NCI-H1436 (cell line): ENCODE results near the gene APMAP.
"Not testable (repeated sequence)": the region's sequence is repeated elsewhere in the genome, so short reads cannot be mapped to it uniquely, and the experiment has no call there.

Experiments
- DNase-seq: peaks from one replicate; lab custom pipeline; 2025; lab: John Stamatoyannopoulos, UW

Gene APMAP

DNA sequence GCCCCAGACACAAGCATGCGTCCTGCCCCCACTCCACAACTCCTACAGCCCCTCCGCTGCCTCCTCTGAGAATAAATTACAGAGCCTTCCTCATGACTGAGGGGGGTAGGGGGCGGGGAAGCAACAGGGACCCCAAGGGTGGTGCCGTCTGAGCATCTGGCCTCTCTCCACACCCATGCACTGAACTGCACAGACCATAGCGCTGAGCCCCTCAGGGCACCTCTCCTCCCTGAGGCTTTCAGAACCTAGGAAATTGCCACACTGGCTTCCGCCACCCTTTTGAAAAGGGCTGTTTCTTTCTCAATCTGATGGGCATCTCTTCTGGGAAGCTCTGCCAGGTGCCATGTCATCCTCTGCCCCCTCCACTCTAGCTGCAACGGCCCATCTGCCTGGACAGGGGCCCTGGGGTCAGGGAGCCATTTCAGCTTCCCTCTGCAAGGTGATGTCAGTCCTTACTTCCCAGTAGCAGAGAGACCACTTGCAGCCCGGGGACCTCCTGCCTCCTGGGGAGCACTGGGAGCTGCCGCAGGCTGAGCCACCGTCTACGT, 40.9 kb downstream of the APMAP start:
- no peak for DNase-seq

DNA sequence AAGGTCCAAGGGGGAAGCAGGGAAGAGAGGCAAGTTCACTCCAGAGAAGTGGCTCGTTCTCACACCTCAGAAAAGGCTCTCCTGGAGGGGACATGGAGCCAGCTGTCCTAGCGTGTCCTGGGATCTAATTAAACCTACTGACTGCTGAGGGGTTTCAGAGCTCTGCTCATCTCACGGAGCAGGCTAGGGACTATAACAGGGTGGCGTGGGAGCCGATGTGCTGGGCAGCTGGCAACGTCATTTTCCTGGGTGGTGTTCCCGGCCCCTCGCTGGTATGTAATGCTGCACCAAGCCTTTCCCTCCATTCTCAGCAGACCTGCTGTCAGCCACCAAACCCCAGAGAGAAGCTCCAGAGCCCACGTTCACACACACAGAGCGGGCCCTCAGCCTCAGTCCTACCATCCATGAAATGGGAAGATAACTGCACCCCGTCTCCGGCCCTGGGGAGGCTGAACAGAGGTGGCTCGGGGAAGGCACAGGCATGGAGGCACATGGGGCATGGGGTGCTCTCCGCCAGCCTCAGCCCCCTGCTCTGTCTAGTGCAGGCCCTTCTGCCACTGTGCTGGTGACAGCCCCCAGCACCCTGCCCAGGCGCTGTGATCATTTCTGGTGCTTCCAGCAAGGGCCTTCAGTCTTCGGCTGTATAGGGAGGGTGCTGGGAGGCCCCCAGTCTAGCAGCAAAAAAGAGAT, 41.6 kb downstream of the APMAP start:
- DNase-seq, result no peak

DNA sequence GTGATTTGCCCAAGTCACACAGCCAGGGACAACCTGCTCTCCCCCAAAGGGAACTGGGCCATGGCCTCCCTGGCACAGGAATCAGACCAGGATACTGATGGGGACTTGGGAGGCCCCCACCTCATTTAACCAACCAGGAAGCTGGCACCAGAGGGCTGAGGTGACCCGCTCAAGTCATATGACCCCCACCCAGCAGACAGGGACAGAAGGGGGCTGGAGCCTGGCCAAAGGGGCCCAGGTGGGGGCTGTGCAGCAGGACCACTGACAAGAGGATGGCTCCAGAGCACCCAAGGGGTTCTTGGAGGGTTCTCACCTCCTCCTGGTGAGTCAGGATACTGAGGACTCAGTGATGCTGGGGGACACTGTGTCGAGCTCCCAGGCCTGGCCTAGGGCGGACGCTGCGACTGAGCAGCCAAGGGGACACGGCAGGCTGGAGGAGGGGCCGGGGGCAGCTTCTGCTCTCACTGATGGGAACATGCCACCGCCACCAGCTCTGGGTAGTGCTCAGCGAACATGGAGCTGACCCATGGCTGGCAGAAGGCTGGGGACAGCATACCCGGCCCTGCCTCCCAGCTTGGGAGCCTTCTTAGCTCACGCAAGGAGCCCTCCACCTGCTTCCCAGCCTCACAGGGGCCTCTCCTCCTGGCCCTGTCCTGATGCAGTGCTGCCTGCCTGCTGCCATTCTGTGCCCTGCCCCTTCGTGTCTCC, 42.3 kb downstream of the APMAP start:
- no peak for DNase-seq

DNA sequence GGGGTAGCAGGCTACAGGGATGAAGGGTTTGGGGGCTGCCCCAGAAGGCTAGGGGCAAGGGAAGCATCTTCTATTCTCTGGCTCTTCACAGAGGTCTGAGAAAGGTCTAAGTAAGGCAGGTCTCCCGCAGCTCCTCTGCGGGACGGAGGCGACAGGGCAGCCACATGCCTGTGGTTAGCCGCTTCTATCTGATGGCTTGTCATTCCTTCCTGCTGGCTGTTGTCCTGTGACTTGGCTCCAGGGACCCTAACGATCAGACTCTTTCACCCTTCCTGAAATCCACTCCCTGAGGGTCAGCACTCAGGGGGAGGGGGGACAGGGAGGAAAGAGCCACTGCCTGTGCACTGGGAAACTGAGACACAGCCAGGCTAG, 42.8 kb downstream of the APMAP start:
- no peak for DNase-seq

DNA sequence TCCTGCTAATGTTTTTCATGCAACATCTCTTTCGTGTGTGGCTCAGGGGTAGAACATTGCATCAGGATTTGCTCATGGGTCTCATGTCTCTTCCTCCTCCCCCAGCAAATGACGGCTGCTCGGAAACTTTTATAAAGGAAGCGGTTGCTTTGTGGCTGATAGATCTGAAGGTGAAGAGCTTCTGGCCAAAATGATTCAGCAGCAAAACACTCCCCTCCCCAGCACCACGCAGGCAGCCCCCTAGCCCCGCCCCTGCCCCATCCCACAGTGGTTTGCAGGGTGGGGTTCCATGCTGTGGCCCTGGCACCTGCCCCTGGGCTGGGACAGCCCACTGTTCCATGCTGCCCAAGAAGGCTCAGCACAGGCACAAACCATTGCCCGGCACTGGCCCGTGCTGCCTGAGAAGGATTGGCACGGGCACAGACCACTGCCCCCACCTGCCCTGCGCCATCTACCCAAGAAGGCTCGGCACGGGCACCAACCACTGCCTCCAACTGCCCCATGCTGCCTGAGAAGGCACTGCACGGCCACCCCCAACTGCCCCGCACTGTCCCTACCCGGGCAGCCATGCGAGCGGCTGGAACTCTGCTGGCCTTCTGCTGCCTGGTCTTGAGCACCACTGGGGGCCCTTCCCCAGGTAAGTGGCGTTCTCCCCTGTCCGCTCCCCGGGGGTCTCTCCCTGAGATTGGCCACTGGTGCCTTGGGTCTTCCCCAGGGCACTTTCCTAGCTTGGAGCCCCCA, 43.4 kb downstream of the APMAP start, which contains the start of gene CST7:
Gene CST7 (plus strand): TSS at position 331 of the 741 bp plus-strand sequence. CDS start 237 bp downstream, at position 568.
- no peak for DNase-seq

DNA sequence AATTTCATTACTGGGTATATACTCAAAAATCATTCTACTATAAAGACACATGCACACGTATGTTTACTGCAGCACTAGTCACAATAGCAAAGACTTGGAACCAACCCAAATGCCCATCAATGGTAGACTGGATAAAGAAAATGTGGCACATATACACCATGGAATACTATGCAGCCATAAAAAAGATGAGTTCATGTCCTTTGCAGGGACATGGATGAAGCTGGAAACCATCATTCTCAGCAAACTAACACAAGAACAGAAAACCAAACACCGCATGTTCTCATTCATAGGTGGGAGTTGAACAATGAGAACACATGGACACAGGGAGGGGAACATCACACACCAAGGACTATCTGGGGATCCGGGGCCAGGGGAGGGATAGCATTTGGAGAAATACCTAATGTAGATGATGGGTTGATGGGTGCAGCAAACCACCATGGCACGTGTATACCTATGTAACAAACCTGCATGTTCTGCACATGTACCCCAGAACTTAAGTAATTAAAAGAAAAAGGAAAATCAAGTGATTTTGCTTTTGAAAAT, 44.1 kb downstream of the APMAP start:
- not testable (repeated sequence) for DNase-seq

DNA sequence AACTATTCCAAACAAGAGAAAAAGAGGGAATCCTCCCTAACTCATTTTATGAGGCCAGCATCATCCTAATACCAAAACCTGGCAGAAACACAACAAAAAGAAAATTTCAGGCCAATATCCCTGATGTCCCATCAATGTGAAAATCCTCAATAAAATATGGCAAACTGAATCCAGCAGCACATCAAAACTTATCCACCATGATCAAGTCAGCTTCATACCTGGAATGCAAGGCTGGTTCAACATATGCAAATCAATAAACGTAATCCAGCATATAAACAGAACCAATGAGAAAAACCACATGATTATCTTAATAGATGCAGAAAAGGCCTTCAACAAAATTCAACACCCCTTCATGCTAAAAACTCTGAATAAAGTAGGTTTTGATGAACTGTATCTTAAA, 46.2 kb downstream of the APMAP start:
- DNase-seq, result not testable (repeated sequence)

DNA sequence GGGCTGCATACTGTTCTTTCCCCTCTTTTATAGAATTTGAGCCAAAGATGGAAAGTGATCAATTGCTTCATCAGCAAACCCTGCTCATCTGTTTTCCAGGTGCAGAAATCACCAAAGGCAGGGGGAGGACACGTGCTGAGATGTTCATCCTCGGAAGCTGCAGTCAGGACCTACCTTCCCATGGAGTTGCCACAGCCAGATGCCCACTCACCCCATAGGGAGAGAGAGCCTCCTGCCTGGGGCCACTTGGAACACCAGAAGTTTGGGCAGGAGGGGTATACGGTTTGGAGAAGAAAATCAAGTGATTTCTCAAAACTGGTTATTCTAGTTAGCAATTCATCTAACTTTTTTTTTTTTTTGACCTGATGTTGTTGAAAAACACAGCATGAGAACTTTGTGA, 48.8 kb downstream of the APMAP start:
- no peak for DNase-seq

DNA sequence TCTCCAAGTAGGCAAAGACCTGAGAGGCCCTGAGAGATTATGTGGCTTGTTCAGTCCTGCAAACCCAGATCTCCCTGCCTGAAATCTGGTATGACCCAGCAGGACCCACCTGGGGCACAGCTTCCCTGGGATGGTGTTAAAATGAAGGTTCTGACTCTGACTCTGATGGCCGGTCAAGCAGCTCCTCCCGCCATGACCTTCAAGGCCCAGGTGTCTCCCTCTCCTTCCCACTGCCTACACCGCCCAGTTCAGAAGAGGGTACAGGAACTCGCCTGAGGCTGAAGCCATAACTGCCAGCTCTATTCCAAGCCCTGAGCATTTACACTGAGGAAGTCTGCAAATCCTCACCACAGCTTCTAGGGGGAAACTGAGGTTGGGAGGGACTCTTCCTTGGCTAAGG, 49.4 kb downstream of the APMAP start:
- no peak for DNase-seq

DNA sequence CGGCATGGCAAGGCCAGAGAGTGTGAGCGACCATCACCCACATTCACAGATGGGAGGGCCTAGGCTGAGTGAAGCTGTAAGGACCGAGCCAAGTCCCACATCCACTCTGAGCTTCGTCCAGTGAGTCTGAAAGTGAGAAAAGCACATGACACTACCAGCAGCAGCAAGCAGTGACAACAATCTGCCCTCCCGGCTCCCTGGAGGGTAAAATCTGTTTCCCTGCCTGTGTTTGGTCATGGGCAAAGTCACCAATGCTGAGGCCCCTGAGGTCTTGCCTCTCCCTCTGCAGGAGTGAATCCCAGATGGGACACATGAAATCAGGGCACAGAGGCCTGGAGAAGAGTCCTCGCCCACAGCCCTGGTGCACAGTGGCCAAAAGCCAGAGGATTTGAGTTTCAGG, 49.9 kb downstream of the APMAP start:
- no peak for DNase-seq

DNA sequence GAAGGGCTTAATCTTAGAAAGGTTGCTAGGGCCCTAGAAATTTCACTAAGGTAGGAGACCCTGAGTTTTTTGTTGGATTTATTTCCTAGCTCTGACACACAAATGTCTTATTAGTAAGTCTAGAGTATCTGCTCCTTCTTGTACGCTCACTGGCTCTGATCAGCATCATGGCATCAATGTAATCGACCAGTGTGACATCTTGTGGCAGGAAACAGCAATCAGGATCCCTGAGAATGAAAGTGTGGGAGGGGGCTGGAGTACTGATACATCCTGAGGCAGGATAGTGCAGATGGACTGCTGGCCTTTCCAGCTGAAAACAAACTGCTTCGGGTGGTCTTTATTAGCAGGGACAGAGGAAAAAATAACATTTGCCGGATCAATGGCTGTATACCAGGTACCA, 53.5 kb downstream of the APMAP start:
- DNase-seq, result no peak

DNA sequence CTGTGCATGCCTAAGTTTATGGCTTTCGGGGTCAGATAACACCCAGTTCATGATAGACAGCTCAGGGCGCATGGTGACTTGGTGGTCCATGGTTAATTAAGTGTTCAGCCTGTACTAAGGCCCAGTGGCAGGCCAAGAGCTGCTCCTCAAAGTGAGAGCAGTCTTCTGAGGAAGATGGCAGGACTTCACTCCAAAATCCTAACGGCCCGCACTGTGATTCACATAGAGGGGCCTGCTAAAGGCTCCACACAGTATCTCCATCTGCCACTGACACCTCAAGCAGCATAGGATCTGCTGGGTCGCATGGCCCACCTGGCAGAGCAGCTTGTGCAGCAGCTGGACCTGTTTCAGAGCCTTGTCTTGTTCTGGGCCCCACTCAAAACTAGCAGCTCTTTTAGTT, 54.1 kb downstream of the APMAP start:
- DNase-seq, result no peak

DNA sequence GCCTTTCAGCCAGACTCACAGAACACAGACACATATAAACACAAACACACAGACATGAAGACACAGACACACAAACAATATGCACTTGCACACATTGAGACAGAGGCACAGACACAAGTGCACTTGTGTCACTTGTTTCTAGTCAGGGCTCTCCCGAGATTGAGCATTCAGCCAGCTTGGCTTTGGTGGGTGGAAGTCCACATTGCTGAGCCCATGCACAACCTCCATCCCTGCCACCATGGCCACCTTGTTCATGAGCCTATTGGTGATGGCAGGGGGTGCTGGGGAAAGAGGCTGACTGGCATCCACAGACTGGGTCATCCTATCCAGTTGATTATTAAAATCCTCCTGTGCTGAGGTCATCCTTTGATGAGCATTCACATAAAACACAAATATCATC, 55.0 kb downstream of the APMAP start:
- no peak for DNase-seq

DNA sequence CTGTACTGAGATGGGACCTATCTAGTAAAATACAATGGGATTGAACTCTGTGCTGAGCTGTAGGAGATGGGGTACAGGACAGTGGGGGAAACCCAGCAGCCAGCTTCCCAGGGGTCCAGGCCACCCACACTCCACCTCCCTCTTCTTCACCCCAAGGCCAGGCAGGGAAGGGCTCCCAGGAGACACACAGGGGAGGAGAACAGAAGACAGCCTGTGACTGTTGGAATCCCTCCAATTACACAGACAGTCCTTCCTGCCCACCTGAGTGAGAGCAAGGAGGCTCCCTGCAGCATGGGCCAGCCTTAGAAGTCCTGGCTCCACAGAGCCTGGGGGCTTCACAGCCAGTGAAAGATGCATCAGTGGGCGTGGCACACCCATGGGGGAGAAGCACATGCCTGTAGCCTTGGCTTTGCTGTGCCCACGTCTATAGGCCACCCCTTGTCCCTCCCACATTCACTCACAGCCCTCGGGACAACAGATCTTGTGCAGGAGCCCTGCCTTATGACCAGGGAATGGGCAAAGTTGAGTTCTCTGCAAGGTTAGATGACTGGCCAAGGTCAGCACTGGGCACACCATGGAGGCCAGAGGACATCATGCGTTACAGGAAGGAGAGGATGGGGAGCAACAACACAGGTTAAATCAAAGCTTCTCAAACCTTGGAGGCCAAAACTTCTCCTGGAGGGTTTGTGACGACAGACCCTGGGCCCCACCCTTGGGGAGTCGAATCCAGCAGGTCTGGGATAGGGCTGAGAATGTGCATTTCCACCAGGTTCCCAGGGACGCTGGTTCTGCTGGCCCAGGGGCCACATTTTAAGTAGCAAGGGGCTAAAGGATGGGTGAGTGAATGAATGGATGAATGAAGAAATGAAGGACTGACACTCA, 55.8 kb downstream of the APMAP start:
- no peak for DNase-seq

DNA sequence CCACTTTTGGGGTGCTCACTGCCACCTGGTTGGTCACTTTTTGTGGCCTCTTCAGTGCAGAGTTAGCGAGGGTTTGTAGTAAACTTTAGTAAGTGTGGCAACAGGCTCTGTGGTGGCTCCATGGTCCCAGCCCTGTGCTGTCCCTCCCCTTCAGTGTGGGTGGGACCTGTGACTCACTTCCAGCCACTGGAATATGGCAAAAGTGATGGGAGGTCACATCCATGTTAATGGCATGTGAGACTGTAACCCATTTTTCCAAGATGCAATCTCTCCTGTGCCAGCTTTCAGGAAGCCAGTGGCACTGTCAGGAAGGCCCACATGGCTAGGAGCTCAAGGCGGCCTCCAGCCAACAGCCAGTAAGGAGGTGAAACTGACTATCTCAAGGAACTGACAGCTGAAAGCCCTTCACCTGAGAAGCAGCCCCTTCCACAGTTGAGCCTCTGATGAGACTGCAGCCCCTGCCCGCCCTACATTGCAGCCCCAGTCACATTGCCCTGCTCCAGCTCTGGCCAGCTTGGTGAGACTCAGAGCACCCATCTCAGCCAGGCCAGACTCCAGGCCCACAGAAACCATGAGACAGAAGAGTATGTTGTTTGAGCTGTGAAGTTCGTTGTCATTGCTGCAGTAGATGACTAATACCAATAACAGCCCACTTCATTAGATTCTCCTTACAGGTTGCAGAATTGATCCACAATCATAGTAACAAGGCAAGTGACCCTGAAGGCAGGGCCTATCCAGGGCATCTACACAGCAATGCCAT, 56.6 kb downstream of the APMAP start:
- no peak for DNase-seq

DNA sequence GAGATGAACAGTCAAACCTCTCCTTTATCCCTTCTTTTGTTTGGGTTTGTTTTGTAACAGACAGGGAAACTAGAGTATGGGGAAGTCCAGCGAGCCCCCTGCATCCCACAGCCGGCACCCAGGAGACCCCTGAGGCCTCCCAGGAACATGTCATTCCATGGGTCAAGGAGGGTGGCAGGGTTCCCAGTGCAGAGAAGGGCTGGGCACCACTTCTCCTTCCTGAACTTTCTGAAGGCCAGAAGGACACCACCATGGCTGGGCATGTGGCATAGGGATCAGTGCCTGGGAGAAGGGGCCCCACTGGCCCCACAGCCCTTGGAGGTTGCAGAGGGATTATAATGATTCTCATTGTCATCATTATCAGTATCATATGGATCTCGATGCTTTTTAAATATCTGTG, 57.4 kb downstream of the APMAP start:
- no peak for DNase-seq

DNA sequence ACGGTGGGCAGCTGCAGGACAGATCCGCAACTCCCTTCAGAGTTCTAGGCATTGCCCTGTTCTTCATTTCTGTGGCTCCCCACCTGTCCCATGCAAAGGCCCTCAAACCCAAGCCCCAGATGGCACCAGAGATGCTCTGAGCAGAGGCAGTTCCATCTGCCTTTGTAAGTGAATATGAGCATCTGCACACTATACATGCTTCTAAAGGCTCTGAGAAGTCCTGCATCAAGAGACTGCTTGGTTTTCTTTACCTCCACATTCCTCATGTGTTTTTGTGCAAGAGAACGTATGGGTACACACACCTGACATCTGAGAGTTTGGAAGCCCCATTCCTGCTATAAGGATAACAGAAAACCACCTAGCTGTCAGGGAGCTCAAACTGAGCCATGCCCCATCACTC, 57.8 kb downstream of the APMAP start:
- no peak for DNase-seq

DNA sequence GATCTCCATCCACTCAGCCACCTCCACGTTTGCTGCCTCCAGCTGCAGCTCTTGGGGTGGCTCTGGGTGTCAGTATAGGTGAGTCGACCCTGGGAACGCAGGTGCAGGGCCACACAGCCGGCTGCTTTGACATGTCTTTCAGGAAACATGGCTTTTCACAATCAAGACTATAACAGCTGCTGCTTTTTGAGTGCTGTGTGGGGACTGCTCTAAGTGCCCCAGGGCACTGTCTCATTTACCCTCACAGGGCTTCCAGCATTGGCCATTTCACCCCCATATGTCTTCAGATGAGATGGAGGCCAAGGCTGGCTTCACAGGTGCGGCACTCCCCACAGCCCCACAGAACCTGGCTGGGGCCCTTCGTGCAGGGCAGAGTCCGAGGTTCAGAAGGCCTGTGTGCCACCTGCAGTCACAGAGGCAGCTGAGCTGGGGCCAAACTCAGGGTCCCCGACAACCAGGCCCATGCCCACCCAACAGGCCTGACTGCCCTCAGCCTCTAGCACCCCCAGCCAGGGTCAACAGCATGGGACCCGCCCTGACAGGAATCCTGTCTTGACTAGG, 58.4 kb downstream of the APMAP start:
- no peak for DNase-seq

DNA sequence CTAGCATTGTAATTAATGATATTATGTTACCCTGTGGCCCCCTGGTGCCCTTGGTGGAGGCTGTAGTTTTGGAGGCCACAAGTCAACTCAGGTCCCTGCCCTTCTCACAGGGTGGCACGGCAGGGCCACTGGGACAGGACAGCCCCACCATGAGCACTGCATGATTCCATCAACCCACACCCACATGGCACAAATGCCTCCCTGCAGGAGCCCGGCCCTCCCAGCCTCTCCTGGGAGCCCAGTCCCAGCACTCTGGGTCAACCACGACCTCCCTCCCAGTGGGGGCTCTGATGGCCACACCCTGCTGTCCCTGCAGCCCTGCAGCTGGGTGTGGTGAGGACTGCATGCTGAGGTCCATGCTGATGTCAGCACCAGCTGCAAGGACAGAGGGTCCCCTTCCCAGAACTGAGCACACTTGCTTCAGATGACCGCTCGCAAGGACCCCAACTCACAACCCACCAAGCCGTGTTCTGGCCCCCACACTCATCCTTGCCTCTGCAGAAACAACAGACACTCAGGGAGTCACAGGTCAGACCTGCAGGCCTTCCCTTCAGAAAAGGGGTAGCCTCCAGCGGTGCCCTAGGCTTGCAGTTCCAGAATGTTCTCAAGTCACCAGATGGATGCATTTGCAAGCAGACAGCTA, 59.2 kb downstream of the APMAP start:
- DNase-seq, result no peak

DNA sequence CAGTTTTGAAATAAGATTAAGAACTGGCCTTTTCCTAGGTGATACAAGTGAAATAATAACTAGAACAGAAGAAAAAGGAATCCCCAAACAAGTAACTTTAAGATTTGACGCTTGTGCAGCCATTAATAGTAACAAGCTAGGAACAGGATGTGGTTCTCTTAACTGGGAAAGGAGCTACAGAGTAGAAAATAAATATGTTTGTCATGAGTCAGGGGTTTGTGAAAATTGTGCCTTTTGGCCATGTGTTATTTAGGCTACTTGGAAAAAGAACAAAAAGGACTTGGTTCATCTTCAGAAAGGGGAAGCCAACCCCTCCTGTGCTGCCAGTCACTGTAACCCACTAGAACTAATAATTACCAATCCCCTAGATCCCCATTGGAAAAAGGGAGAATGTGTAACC, 60.7 kb downstream of the APMAP start:
- DNase-seq, result not testable (repeated sequence)
